Small intestine (tissue), 7 donors: Measurements from ENCODE around the gene TOP3A. TPM values are rescaled to one million over a fixed set of nuclear protein-coding genes. Genes with fewer than 3 reads are reported as not detected.
A peak's percentile ranks its signal among the peaks of the same experiment; 100 is the strongest.

Source experiments
- DNase-seq, 2 donors: peaks; one replicate each; pipeline versions ENCODE4 v3.0.0 to v3.0.0-alpha.2; 2013
- FAIRE-seq: peaks from 2 replicates; lab custom pipeline; 2012; peaks lifted over from hg19 to GRCh38; lab: Jason Lieb, UNC
- H3K27ac ChIP-seq, 3 donors: one replicate each; pipeline ENCODE4 v1.5.1; 2013; ENCODE audit warnings: low read length in 2 of 3, mild to moderate bottlenecking in 2 of 3, control low read depth in 1 of 3, inconsistent platforms in 1 of 3, low read depth in 1 of 3, moderate library complexity in 1 of 3
- H3K27me3 ChIP-seq, 3 donors: one replicate each; pipeline ENCODE4 v1.6.1; 2013; ENCODE audit warnings: low read length in 3 of 3, inconsistent platforms in 1 of 3; ENCODE audit not compliant: control insufficient read depth in 3 of 3, insufficient read depth in 3 of 3
- H3K36me3 ChIP-seq, 3 donors: one replicate each; pipeline ENCODE4 v1.6.1; 2013; ENCODE audit warnings: low read length in 3 of 3, inconsistent platforms in 1 of 3, low read depth in 1 of 3, mild to moderate bottlenecking in 1 of 3, moderate library complexity in 1 of 3; ENCODE audit not compliant: control insufficient read depth in 3 of 3, insufficient read depth in 2 of 3
- H3K4me1 ChIP-seq, 3 donors: one replicate each; pipeline ENCODE4 v1.6.1; 2013; ENCODE audit warnings: low read length in 2 of 3, inconsistent platforms in 1 of 3, low read depth in 1 of 3, mild to moderate bottlenecking in 1 of 3, moderate library complexity in 1 of 3; ENCODE audit not compliant: control insufficient read depth in 3 of 3, insufficient read depth in 2 of 3
- H3K4me3 ChIP-seq, 3 donors: one replicate each; pipeline ENCODE4 v1.5.1; 2013; ENCODE audit warnings: low read length in 3 of 3, control low read depth in 1 of 3, inconsistent platforms in 1 of 3, low read depth in 1 of 3, mild to moderate bottlenecking in 1 of 3, moderate library complexity in 1 of 3
- H3K9me3 ChIP-seq, 2 donors: one replicate each; pipeline ENCODE4 v1.6.1; 2013; ENCODE audit warnings: low read depth in 1 of 2, low read length in 1 of 2; ENCODE audit not compliant: control insufficient read depth in 2 of 2, insufficient read depth in 1 of 2
- WGBS, 3 donors: extraction: QIAGEN DNeasy Blood & Tissue Kit; methylation state at CpG; one replicate each; pipeline ENCODE4 v1.1.7; 2013; 5-methylcytosine and 5-hydroxymethylcytosine counted together
- polyA plus RNA-seq, 4 donors: library from polyadenylated mRNA; stranded (reverse) in 3 of 4; unstranded in 1 of 4; fragments of 200-250 nt in 3 of 4; fragments of 120-200 nt in 1 of 4; gene quantifications; one replicate each; pipeline versions ENCODE4 v1.2.1 to v1.2.3, GENCODE V29; 2013
- donor health status: healthy with polysubstance abuse.
- donor health status: control.
- donor health status: control.
- donor health status: Bipolar disorder and iron deficiency.
- donor health status: healthy.

The TOP3A gene
- polyA plus RNA-seq, 4 donors = 8.1 to 23.8 (median 15.5) TPM

DNA sequence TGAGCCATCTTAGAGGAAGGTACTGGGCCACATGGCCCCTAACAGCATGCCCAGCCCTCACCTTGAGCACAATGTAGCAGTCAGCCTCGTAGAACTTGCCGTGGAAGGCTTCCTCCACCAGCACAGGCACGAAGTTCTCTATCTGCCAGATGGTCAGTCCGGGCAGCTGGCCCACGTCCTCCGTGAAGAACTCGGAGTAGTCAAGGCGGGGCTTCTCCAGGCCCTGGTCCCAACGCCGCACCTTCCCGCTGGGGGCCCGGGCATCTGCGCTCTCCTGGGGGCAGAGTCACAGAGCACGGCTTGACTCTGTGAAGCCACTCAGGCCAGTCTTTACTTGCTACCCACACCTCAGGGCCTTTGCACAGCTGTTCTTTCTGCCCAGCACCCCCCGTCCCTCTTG, 63.6 kb downstream of the TOP3A start:
- Histone ChIP-seq H3K4me1 (peaks cover 0 to 6% (median 0%) of the 10 kb centered on the region in 3 donors), H3K4me3 (no peak overlapping the region), H3K9me3 (no peaks in the 10 kb centered on the region), H3K27ac (no peak overlapping the region), H3K27me3 (no peaks in the 10 kb centered on the region), H3K36me3 (peaks cover 15 to 92% (median 20%) of the 10 kb centered on the region in 3 donors)
- DNase-seq (no peak), FAIRE-seq (no peak)
- WGBS, 3 donors = 80 to 88% (median 84%) methylated on average over 14 to 15 of the region's 15 CpGs

DNA sequence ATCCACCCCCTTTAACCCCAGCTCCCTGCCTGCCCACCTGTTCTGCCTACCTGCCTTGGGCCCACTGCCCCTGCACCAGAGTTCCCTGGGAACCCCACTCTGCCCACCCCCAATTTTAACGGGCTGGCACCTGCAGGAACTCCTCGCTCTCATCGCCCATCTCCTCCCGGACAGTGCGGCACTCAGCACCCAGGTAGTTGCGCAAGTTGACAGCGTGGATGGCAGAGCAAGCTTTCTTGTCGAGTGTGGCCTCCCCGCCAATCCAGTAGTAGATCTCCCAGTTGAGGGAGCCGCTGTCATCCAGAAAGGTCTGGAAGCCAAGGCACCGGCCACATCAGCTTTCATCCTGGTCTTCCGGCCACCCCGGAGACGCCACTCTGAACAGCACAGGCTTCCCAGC, 64.1 kb downstream of the TOP3A start:
- Histone ChIP-seq H3K9me3 (no peaks in the 10 kb centered on the region), H3K4me3 (no peak overlapping the region), H3K27ac (no peak overlapping the region), H3K4me1 (peaks cover 0 to 7% (median 0%) of the 10 kb centered on the region in 3 donors), H3K36me3 (peaks cover 18 to 92% (median 25%) of the 10 kb centered on the region in 3 donors), H3K27me3 (no peaks in the 10 kb centered on the region)
- DNase-seq = no peak
- no peak for FAIRE-seq
- 84 to 94% (median 88%) methylated on average over 14 of the region's 14 CpGs for WGBS, 3 donors

DNA sequence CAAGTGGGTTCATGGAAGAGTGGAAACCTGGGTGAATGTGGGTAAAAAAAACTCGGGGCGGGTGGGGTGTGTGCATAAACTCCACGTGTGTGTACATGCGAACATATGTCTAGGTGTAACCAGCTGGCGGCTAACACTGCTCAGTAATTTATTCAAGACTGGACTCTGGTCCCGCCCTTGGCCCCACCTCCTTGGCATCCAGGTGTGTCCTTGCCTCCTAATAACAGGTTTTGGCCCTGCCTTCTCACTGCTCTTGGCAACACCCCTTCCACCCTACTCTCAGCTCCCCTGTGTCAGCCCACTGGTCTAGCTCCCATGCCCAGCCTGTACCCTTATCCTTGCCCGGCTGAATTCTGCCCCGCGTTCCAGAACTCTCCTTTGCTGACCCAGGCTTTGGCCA, 64.5 kb downstream of the TOP3A start:
- Histone ChIP-seq H3K36me3 (peaks cover 22 to 92% (median 27%) of the 10 kb centered on the region in 3 donors), H3K27ac (no peak overlapping the region), H3K27me3 (no peaks in the 10 kb centered on the region), H3K4me3 (no peak overlapping the region), H3K4me1 (peaks cover 0 to 7% (median 0%) of the 10 kb centered on the region in 3 donors), H3K9me3 (no peaks in the 10 kb centered on the region)
- FAIRE-seq (no peak), DNase-seq (peak; percentile 60 to 91)
- WGBS, 3 donors = 16 to 69% (median 43%) methylated on average over 9 of the region's 9 CpGs

DNA sequence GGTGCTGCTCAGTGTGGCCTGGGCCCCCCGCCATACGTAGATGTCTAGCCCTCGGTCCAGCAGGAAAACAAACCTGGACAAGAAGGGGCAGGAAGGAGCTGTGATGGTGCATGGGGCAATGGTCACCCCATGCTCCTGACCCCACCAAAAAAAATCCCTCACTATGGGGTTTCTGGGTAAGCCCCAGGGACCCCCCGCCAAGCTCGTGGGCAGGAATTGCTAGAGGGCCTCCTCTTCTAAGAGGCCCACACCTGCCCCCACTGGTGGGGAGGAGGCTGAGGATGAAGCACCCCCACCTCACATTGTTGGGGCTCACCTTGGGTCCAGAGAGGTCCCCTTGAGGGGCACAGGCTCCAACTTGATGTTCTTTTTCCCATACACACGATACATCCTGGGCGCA, 66.0 kb downstream of the TOP3A start:
- Histone ChIP-seq H3K4me1 (peaks cover 0 to 7% (median 0%) of the 10 kb centered on the region in 3 donors), H3K27me3 (no peaks in the 10 kb centered on the region), H3K36me3 (peaks cover 20 to 90% (median 22%) of the 10 kb centered on the region in 3 donors), H3K9me3 (no peaks in the 10 kb centered on the region), H3K4me3 (no peak overlapping the region), H3K27ac (no peak overlapping the region)
- FAIRE-seq (no peak), DNase-seq (no peak)
- 85 to 94% (median 93%) methylated on average over 7 of the region's 7 CpGs for WGBS, 3 donors

DNA sequence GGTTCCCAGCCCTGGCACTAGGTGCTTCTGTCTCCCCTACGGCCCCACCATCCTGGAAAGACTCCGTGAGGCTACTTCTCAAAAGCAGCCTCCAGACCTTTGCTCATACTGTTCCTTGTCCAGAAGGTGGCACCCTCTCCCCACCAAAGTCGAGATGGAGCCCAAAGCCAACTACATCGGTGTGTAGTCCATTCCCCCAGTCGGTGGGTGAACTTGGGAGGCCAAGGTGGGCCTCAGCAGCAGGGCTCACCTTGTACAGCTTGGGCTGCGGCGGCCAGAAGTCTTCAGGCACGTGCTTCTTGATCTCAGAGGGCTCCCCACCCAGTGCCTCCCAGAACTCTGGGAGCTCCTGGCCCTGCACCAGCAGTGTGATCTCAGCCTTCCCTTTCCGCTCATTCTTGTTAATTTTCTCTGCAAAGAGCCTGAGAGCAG, 66.5 kb downstream of the TOP3A start:
- DNase-seq = peak; percentile 78 to 82
- no peak overlapping the region for H3K27ac ChIP-seq
- FAIRE-seq = no peak
- no peaks in the 10 kb centered on the region for H3K9me3 ChIP-seq
- 19 to 27% (median 25%) methylated on average over 9 of the region's 9 CpGs for WGBS, 3 donors
- H3K27me3 ChIP-seq = no peaks in the 10 kb centered on the region
- no peak overlapping the region for H3K4me3 ChIP-seq
- H3K4me1 ChIP-seq = peaks cover 0 to 7% (median 0%) of the 10 kb centered on the region in 3 donors
- H3K36me3 ChIP-seq = peaks cover 15 to 90% (median 20%) of the 10 kb centered on the region in 3 donors

DNA sequence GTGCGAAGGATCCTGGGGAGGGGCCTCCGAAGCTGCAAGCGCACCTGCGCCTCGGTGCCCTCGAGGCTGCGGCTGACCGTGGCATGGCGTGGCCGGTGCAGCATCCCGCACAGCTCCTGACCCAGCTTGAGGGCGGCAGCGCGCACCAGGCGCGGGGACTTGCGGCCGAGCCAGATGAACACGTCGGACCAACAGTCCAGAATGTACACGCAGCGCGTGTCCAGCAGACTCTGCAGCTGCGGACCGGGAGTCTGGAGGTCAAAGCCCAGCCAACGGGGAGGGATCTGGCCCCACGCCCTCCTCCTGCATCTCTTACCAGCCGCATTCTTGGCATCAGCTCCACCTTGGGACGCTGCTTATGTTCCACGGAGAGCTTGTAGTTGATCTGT, 67.2 kb downstream of the TOP3A start:
- WGBS, 3 donors = 42 to 75% (median 53%) methylated on average over 30 of the region's 30 CpGs
- Histone ChIP-seq H3K27ac (no peak overlapping the region), H3K4me3 (no peak overlapping the region), H3K27me3 (no peaks in the 10 kb centered on the region), H3K4me1 (peaks cover 0 to 7% (median 0%) of the 10 kb centered on the region in 3 donors), H3K9me3 (no peaks in the 10 kb centered on the region), H3K36me3 (peaks cover 12 to 88% (median 20%) of the 10 kb centered on the region in 3 donors)
- FAIRE-seq (no peak), DNase-seq (peak; percentile 22 to 50)

DNA sequence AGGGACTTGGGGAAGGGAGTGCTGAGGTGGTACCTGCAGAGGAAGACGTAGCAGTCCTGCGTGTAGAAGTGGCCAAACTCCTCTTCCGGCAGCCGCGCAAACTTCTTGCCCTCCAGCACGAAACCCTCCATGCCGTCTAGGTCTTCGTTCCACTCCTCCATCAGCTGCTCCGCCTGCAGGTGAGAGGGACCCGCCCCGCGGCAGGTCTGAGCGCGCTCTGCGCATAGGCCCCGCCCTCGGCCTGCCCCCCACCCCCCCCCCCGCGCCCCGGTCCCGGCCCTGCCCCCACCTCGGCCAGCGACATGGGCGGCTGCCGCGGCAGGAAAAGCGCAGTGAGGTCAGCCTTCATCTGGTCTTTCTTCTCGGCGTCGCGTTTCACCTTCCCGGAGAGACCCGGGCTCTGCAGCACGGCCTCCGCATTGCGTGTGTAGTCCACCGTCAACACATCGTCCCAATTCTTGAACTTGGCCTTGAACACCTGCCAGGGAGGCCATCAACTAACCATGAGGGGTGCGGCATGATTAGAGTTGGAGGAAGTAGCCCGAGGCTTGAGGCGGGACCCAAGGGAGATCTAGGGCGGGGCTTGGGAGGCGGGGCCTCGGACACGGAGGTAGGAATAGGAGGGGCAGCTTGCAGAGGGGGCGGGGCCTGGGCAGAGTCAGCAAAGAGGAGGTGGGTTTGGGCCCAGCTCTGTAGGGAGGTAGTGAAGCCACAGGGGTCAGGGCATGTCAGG, 67.7 kb downstream of the TOP3A start:
- peak overlapping the region in 2 of 3 donors; percentile 71 to 82 for H3K27ac ChIP-seq
- H3K9me3 ChIP-seq = no peaks in the 10 kb centered on the region
- 12 to 46% (median 30%) methylated on average over 42 to 46 of the region's 46 CpGs for whole genome bisulfite sequencing, 3 donors
- peak; percentile 93 to 97 for DNase-seq
- H3K4me3 ChIP-seq = peak overlapping the region in 1 of 3 donors; percentile 14
- H3K36me3 ChIP-seq = peaks cover 12 to 88% (median 18%) of the 10 kb centered on the region in 3 donors
- no peaks in the 10 kb centered on the region for H3K27me3 ChIP-seq
- peaks cover 0 to 7% (median 0%) of the 10 kb centered on the region in 3 donors for H3K4me1 ChIP-seq
- no peak for FAIRE-seq

DNA sequence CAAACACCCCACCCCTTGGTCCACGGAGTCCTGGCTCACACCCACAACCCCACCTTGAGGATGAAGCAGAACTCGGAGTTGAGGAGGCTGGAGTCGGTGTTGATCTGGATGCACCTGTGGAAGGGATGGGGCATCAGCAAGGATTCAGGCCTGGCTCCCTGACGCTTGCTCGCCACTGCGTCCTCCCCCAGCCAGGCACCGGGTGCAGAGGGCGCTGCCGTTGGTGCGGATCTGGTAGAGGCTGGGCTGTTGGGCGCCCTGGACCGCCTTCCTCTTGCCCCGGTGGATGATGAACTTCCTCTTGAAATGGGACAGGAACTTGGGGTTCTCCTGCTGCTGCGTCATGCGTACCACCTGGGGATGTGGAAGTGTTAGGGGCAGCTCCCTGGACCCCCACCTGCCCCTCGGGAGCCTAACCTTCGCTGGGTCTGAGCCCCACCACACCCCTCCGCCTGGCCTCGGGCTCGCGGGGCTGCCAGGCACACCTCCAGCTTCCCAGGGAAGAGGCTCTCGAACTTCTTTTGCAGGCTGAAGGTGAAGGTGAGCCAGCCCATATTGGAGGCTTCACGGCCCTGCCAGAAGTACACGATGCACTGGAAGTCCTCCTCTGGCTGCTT, 68.6 kb downstream of the TOP3A start:
- Histone ChIP-seq H3K36me3 (peaks cover 14 to 88% (median 16%) of the 10 kb centered on the region in 3 donors), H3K4me1 (peaks cover 0 to 7% (median 0%) of the 10 kb centered on the region in 3 donors), H3K9me3 (no peaks in the 10 kb centered on the region), H3K4me3 (peak overlapping the region in 1 of 3 donors; percentile 9), H3K27ac (no peak overlapping the region), H3K27me3 (no peaks in the 10 kb centered on the region)
- FAIRE-seq (no peak), DNase-seq (no peak)
- WGBS, 3 donors = 83 to 84% (median 84%) methylated on average over 24 of the region's 24 CpGs
